HFFc6 (cell line): ENCODE data around the gene INO80E. TPM values are rescaled to one million over a fixed set of nuclear protein-coding genes. Genes with fewer than 3 reads are reported as not detected.
A peak's percentile ranks its signal among the peaks of the same experiment; 100 is the strongest.

ENCODE experiments used
- DNase-seq: peaks from one replicate; pipeline ENCODE4 v3.0.0-alpha.2; 2018
- H3K27ac Mint-ChIP-seq: 2 replicates; pipeline ENCODE4 v1.8.0; 2020; ENCODE audit warnings: mild to moderate bottlenecking, mixed read lengths
- H3K27me3 Mint-ChIP-seq: 2 replicates; pipeline ENCODE4 v1.8.0; 2021; ENCODE audit warnings: mild to moderate bottlenecking, moderate library complexity, mixed read lengths; ENCODE audit not compliant: insufficient read depth
- H3K36me3 Mint-ChIP-seq: 2 replicates; pipeline ENCODE4 v1.8.0; 2021; ENCODE audit warnings: low read depth, mixed read lengths
- H3K4me1 Mint-ChIP-seq: 2 replicates; pipeline ENCODE4 v1.8.0; 2020; ENCODE audit warnings: low read depth, mixed read lengths
- H3K4me3 Mint-ChIP-seq: 2 replicates; pipeline ENCODE4 v1.8.0; 2020; ENCODE audit warnings: mild to moderate bottlenecking, moderate library complexity, mixed read lengths
- H3K9me3 Mint-ChIP-seq: 2 replicates; pipeline ENCODE4 v1.8.0; 2020; ENCODE audit warnings: mild to moderate bottlenecking, mixed read lengths
- total RNA-seq, 6 experiments: library from RNA; stranded (reverse); fragmentation: NEBNext Ultra II Directional; extraction: Animal tissue kit (Norgen Biotek cat#: 25700); gene quantifications; 2 replicates in 1 of 6; 3 replicates in 5 of 6; pipeline ENCODE4 v1.2.3, GENCODE V29; 2021
- TF ChIP-seq, protein P1 (sequence below): fragments of 200-600 bp; sonication (generic); IDR thresholded peaks from 2 replicates; pipeline ENCODE4 v1.5.0; 2021; ENCODE audit warnings: antibody characterized with exemption, mild to moderate bottlenecking

INO80E gene
- total RNA-seq, 6 experiments from 2014 or later, result 61.0 to 77.4 (median 73.8) TPM

GRCh38 chr16:29986931-29987330 lies 9.1 kb upstream of the INO80E start:
- no peak overlapping the region for H3K4me3 Mint-ChIP-seq
- H3K27ac Mint-ChIP-seq, result no peak overlapping the region
- H3K36me3 Mint-ChIP-seq, result peaks cover 27% of the 10 kb centered on the region
- H3K27me3 Mint-ChIP-seq, result no peaks in the 10 kb centered on the region; the same call in 1 of the 2 replicates
- DNase-seq, result no peak
- TF ChIP-seq, protein P1, sequence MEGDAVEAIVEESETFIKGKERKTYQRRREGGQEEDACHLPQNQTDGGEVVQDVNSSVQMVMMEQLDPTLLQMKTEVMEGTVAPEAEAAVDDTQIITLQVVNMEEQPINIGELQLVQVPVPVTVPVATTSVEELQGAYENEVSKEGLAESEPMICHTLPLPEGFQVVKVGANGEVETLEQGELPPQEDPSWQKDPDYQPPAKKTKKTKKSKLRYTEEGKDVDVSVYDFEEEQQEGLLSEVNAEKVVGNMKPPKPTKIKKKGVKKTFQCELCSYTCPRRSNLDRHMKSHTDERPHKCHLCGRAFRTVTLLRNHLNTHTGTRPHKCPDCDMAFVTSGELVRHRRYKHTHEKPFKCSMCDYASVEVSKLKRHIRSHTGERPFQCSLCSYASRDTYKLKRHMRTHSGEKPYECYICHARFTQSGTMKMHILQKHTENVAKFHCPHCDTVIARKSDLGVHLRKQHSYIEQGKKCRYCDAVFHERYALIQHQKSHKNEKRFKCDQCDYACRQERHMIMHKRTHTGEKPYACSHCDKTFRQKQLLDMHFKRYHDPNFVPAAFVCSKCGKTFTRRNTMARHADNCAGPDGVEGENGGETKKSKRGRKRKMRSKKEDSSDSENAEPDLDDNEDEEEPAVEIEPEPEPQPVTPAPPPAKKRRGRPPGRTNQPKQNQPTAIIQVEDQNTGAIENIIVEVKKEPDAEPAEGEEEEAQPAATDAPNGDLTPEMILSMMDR, result no peak
- peaks cover 7% of the 10 kb centered on the region for H3K4me1 Mint-ChIP-seq
- no peaks in the 10 kb centered on the region for H3K9me3 Mint-ChIP-seq

GRCh38 chr16:29987371-29988085 lies 8.5 kb upstream of the INO80E start:
- H3K27me3 Mint-ChIP-seq, result no peaks in the 10 kb centered on the region; the same call in 1 of the 2 replicates
- peaks cover 33% of the 10 kb centered on the region for H3K36me3 Mint-ChIP-seq
- TF ChIP-seq, protein P1, result no peak
- DNase-seq, result no peak
- peaks cover 12% of the 10 kb centered on the region for H3K4me1 Mint-ChIP-seq
- no peaks in the 10 kb centered on the region for H3K9me3 Mint-ChIP-seq
- no peak overlapping the region for H3K4me3 Mint-ChIP-seq
- no peak overlapping the region for H3K27ac Mint-ChIP-seq

DNA sequence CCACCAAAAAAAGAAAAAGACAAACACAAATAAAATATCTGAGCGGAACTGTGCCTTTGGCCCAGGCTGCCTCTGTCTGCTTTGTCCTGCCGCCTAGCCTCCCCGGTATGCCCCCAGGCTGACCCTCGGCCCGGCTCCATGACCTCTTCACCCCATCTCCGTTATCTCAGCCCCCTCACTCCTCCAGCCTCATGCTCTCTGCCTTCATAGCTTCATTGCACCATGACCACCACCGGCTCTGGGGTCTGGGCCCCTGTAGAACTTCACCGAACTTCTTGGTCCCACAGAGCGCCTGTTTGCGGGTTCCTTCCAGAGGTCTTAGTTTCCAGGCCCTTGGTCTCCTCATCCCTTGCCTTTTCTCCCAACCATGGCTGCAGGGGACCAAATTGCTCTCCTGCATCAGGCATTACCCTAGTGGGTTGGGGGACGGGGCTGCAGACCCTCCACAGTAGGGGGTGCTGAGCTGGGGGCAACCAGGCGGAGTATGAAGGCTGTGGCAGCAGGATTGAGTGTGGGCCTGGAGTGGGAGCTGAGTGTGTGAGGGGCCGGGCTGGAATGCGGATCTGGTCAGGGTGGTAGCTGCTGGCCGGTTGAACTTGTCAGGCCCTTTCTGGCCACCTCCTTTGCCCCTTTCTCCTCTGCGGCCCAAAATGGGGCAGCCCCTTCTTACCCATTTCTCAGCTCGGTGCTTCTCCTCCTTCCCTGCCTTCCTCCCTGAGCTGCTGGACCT lies 7.5 kb upstream of the INO80E start:
- no peak for DNase-seq
- peaks cover 34% of the 10 kb centered on the region for H3K36me3 Mint-ChIP-seq
- TF ChIP-seq, protein P1, result no peak
- H3K9me3 Mint-ChIP-seq, result no peaks in the 10 kb centered on the region
- 0 out of 2 replicates have a peak overlapping the region, but pooled peaks have one; percentile 2 for H3K27ac Mint-ChIP-seq
- peaks cover 11% of the 10 kb centered on the region for H3K4me1 Mint-ChIP-seq
- no peaks in the 10 kb centered on the region; the same call in none of the 2 replicates for H3K27me3 Mint-ChIP-seq
- no peak overlapping the region for H3K4me3 Mint-ChIP-seq

DNA sequence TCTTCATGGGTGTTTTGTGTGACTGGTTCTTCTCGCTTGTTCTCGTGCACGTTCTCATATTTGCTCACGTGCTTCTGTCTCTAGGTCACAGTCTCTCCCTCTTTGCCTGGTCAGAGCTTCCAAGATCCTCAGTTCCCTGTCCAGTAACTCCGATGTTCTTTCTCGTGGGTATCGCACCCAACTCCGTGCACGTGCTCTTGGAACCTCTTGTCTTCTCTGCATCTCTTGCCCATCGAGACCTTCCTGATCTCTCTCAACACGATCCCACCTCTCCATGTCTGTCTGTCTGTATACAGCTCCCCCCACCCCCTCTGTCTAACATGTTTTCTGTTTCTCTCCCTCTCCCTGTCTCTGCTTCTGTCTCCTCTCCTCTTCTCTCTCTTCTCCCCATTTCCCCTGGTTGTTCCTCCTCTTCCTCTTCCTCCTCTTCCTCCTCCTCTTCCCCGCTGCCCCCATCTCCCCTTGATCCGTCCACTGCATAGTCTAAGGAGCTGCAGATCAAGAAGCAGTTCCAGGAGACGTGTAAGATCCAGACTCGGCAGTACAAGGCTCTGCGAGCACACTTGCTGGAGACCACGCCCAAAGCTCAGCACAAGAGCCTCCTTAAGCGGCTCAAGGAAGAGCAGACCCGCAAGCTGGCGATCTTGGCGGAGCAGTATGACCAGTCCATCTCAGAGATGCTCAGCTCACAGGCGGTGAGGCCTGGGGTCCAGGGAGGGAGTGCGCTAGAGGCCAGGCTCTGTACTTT lies 6.8 kb upstream of the INO80E start:
- TF ChIP-seq, protein P1, result no peak
- H3K27ac Mint-ChIP-seq, result 0 out of 2 replicates have a peak overlapping the region, but pooled peaks have one; percentile 2
- no peaks in the 10 kb centered on the region for H3K9me3 Mint-ChIP-seq
- DNase-seq, result no peak
- no peaks in the 10 kb centered on the region; the same call in none of the 2 replicates for H3K27me3 Mint-ChIP-seq
- peaks cover 27% of the 10 kb centered on the region for H3K36me3 Mint-ChIP-seq
- no peak overlapping the region for H3K4me3 Mint-ChIP-seq
- peaks cover 14% of the 10 kb centered on the region for H3K4me1 Mint-ChIP-seq

- TF ChIP-seq, protein P1, result no peak
- Mint-ChIP-seq H3K27ac (no peak overlapping the region), H3K4me1 (peaks cover 22% of the 10 kb centered on the region), H3K27me3 (no peaks in the 10 kb centered on the region; the same call in none of the 2 replicates), H3K4me3 (no peak overlapping the region), H3K9me3 (no peaks in the 10 kb centered on the region), H3K36me3 (peaks cover 24% of the 10 kb centered on the region)
- DNase-seq, result no peak
These were observed 6.0 kb upstream of the INO80E start for GRCh38 chr16:29990034-29990433.
